Measurements from ENCODE around the gene ABLIM1.

ABLIM1 gene

DNA sequence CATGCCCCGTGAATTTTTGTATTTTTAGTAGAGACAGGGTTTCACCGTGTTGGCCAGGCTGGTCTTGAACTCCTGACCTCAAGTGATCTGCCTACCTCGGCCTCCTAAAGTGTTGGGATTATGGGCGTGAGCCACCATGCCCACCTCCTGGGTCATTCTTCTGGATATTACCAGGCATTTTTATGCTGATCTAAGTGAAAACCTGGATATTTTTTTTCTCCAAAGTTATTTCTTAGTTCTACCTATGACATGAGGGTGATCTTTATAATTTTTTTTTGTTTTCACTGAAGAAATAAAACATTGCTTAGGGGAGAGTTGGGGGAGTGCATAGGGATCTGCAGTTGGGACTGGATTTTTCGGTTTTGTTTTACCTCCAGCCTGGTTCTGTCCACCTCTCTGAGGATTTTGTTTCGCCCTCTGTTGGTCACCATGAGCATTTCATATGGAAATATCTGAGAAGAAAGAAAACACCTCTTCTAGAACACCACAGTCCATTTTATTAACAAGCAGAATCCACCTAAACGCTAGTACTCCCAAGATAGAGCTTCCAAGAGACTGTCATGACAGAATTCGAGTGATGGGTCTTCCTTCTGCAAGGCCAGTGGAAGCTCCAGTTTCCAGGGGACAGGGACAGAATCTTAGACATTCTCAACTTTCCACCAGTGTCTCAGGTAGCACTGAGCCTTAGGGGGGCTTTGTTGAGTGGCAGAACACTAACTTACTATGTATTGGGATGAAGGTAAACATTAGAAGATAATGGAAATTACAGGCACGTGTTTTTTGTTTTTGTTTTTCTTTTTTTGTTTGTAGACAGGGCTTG is 220.4 kb downstream of the ABLIM1 start:
- no peak for DNase-seq

DNA sequence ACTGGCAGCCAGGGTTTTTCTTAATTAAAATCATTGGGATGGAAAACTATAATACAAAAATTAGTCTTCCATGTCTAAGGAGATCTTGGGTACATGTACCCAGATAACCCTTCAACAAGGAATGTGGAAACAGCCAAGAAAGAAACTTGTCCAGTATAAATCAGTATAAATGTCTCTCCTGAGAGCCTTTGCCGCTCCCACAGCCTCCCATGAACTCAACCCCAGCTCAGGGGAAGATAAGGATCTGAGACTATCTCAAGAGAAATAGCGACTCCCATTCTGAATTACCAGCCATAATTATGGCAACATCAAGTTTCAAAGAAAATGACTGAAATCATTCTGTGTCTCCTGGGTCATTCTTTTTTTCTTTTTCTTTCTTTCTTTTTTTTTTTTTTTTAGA is 221.1 kb downstream of the ABLIM1 start:
- DNase-seq, result no peak

DNA sequence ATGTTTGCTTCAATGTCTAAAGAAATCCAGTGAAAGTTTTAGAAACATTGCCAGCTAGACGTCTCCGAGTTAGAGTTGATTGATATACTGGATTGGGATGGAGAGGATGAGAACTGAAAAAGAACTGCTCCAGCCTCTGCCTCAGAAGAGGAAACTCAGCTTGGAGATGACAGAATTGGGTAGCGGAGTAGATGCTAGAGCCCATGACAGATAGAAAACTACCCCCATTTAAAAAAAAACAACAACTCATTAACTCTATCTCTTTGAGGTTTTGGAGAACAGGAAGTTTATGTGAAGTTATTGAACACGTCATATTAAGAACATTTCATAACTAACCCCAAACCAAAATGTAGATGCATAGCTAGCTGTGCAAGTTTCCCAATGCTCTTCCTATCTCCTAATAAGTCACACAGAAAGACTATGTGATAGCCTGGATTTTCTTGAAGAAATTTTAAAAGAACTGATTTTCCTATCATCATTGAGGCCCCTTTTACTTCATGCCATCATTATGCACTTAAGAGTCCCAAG is 225.4 kb downstream of the ABLIM1 start:
- no peak for DNase-seq

DNA sequence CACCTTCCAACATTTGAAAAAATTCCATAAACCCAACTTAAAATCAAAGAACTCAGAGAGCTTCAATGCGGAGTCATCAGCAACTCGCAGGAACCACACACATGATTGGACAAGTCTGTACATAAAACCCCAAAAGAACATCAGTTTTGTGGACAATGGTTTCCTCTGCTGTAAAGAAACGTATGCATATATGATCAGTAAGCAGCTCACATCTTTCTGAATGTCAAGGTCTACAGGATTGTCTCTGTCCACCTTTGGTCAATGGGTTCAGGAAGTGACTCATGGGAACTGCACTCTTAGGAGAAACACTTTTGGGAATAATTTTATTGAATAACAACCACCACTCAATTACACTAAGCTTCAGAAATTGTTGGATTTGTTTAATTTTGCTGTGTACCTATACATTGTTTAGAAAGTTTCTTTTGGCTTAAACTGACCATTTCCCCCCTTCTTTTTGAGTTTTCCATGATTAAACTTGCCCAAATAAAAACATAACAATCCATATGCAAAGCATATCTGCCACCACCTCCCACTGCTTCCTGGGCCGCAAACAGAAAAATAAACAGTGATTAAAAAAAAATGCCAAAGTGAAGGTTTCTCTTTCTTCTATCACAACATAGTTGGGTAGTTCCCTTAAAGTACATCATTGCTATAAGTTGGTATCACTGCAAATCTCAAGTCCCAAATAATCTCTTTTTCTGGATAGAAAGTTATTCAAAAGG is 226.5 kb downstream of the ABLIM1 start:
- DNase-seq, result no peak

DNA sequence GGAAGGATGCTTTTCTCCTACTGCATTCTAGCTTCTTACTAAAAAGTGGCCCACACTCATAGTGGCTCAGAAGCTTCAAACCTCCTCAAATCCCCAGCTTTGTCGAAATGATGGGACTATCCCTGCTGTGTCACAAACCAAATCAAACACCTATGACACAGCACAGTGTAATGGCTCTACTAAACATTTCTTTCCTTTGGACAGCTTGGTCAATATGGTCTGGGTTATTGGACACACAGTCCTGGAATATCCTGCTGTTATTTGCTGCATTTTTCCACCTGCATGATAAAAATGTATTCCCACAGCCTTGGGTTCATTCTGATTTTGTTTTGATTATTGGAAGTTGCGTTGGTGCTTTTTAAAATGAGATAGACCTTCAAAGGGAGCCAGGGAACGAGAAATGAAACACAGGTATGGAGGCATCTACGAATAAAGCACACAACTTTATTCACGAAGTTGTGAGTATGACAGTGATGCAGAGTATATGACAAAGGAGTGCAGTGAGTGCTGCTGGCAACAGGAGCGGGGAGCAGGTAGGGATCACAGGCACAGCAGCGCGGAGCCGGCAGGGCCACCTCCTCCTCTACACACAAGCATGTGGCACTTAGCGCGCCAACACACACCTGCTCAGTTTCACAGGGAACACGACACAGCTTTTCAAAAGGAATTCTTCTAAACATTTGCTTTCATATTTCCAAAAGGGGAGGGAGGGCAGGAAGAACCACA is 227.2 kb downstream of the ABLIM1 start:
- DNase-seq, result no peak

DNA sequence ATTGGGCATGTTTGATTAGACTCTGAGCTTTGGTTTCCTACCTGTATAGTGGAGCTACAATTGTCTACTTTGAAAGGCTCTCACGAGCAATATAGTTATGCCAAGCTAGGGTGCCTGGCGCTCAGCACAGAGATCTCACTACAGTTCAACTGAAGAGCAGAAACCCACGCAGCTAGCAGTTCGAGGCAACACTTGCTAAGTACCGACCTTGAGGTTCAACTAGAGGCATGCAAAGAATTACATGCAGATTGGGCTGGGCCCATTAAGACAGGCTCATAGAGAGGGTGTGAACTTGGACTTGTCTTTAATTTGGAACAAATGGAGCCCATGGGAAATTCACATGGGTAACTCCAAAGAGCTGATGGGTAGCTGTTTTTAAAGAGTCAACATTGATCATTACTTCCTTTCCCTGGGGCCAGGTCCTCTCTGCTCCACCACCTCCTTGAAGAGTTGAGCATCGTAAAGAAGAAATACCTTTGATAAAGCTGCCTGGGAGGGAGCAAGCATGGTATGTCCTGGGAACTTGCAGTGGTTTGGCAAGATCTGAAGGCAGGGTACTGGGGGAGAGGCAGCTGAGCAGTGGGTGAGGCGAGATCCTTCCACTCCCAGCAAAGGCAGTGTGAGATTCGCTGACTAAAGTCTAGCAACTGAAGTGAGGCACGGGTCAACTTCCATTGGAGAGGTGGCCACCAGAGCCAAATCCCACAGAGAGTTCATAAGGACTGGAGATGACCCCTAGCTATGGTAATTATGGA is 228.3 kb downstream of the ABLIM1 start:
- DNase-seq, result no peak

DNA sequence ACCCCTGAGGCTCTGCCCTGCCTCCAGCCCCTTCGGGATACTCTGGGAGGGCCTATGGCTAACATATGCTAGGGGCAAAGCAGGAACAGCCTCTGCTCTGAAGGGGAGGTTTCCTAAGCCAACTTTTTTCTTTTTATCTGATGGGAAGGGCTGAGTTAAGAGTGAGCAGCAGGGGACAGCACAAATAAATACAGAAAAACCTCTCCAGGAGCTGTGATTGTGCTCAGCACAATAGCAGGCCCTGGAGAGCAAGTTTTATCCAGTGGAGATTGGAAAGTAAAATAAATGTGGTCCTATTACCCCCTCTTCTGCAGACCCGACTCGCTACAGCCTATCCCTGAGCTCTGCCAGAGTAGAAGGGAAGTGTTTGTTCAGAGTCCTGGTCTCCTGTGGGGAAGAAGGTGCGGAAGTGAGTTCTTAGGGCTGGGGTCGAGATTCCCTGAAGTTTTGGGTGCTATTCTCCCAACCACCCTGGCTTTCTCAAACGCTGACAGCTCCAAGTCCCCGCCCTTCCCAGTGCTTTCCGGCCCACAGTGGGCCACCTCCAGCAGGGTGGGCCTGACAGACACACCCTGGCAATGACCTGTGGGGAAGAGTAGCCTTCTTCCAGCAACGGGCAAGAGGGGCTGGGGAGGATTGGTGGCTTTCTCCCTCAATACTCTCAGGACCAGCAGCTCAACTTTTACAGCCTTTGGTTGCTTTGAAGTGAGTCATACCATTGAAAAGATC is 230.8 kb downstream of the ABLIM1 start:
- DNase-seq, result no peak

DNA sequence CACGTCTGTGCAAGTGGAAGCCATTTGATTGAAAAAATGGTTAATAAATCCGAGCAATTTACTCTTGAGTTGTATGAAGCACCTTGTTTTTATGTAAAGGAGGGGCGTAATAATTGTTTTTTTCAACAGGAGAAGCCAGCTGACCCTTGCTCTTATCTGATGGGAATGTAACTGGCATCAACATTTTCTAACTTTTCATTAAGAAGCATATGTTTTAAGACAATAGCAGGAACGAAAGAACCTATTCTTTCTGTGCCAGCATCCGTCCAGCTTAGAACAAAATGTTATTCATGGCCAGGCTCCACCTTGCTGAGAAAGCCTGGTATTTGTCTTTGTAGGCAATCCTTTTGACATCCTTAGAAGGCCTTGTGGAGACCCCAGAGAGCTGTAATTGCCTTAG is 231.6 kb downstream of the ABLIM1 start:
- no peak for DNase-seq

DNA sequence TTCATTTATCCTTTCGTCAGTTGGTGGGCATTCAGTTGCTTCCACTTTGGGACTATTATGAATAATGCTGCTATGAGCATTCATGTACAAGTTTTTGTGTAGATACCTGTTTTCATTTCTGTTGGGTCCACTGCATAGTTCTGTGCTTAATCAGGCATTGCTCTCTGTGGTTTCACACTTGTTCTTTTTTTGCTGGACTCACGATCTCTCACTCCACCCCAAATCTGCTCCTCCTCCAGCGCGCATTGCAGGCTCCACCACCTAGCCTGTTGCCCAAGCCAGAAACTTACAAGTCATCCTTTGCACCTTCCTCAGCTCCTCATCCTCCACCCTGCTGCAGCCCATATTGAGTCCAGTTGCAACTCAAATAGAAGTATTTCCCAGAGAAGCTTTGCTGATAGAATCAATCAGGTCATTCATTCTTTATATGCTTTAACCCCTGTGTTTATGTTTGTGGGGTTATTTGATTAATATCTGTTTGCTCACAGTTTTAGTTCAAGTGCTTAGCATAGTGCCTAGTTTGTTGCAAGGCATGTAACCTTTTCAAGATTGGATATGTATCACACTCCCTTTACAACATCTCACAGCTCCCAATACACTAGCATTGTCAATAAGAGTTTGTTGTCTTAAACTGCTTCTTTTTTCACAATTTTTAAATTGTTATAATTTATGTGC is 237.1 kb downstream of the ABLIM1 start:
- no peak for DNase-seq

DNA sequence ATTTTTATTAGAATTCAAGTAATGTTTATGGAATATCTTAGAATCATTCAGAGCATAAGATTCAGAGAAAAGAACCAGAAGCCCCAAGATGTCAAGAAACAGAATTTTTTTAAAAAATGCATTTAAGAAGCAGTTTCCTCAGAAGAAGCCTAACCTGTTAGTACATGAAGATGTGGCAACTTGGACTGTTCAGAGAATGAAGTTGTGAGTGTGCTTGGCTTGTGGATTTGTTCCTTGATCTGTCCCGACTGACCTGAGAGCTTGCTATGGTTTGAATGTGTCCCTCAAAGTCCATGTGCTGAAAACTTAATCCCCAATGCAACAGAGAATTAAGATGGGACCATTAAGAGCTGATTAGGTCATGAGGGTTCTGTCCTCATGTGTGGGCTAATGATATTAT is 240.0 kb downstream of the ABLIM1 start:
- DNase-seq, result no peak

DNA sequence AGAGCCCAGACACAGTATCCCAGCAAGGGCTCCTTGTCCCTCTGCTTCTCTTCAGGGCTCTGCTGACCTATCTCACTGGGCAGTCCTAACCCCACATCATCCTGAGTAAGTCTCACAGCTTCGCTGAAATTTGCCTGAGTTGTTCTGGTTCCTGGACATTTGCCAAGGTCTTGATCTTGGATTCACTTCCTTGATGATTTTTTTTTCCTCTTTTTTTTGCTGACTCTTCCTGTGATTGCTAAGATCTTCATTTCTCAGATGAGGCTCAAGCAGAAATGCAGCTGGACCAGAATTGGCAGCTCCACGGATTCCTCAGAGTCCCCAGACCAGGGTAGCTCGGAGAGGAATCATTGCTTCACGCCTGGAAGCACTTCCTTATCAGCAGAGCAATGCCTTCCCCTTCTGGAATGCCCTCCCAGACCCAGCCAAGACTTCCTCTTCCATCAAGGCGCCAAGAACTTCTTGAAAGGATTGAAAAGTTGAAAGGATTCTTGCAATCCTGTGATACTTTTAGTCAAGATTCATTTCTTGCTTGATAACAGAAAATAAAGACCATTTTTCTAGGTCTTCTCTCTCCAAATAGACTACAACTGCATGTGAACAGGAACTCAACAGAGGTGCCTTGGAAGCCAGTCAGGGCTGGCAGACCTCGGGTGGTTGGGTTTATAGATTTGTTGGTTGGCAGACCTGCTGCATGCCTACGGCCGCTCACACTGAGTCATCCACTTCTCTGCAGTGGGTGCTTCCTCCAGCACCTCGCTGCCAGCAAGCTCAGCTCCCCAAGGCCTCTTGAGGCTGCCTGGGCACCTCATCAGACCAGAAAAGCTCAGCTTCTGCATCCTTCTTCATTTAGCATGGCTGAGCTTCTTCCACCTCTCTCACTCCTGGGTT is 244.9 kb downstream of the ABLIM1 start:
- no peak for DNase-seq

DNA sequence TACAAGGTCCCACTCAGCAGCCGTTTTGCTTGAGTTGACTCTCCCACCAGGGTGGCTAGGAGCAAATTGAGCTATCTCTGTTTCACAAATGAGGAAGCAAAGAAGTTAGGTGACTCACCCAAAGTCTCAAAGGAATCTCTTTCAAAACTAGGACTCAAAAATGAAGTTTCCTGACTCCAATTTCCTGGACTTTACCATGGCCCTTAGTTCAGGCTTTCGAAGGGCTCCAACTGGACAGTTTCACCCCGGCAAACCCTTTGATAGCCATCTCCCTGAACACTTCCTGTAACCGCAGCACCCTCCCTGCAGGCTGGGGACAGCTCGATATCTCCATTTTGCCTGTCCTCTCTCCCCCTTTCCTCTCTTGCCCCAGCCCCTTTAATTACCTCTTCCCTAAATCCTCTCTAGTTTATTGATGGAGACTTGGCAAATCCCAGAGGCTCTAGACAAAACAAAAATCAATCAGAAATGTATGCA is 249.1 kb downstream of the ABLIM1 start:
- DNase-seq, result no peak

DNA sequence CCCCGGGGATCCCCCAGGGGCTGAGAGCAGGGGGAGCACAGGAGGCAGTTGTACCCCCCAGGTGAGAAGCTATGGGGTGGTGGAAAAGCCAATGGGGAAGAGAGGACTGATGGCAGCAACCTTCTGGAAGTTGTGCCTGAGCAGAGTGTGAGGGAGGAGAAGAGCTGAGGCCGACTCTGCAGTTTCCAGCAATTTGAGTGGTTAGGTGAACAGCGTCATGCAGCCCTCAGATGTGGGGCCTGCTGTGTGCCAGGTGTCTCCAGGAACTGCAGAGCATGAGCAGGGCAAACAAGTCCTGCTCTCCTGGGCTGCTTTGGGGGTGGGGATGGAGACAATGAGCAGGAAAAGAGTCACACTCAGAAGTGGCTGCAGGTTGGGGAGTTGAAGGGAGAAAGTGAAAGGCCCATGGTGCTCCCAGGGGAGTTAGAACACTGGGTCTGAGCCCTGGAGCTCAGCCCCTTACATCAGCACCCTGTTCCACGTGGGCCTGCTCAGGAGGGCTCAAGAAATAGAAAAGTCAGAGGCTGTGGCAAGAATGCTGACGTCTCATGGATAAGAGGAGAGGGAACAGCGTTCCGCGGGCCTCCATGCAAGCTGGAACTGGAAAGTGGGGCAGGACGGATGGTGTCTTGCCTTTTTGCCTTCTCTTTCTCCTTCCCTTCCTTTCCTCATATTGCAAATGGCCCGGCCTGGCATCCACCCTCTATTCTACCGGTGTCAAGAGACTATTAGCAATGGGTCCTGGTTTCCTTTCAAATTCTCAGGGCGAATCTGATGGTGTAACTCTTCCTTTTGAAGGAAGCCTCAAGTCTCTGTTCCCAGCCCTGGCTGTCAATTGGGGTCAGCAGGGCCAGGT is 249.7 kb downstream of the ABLIM1 start:
- DNase-seq, result no peak

DNA sequence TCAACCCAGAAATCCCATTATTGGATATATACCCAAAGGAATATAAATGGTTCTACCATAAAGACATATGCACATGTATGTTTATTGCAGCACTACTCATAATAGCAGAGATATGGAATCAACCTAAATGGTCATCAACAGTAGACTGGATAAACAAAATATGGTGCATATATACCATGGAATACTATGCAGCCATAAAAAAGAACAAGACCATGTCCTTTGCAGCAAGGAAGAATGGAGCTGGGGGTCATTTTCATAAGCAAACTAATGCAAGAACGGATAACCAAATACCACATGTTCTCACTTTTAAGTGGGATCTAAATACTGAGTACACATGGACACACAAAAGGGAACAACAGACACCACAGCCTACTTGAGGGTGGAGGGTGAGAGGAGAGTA is 251.6 kb downstream of the ABLIM1 start:
- DNase-seq, result no peak

DNA sequence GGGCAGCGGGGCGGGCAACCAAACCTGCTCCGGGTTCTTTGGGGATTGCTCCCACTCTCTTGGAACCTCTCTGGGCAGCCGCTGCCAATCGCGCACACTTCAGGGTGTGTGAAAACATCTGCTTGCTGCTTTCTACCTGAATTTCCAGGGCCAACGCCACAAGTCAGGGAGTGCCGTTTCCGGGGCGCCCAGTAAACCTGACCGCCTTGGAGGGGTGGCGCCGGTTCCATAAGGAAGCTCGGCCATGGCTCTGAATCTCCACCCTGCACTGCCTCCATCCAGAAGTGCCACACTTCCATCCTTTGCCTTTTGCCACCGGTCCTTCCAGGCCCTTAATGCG is 253.1 kb downstream of the ABLIM1 start:
- DNase-seq, result no peak

DNA sequence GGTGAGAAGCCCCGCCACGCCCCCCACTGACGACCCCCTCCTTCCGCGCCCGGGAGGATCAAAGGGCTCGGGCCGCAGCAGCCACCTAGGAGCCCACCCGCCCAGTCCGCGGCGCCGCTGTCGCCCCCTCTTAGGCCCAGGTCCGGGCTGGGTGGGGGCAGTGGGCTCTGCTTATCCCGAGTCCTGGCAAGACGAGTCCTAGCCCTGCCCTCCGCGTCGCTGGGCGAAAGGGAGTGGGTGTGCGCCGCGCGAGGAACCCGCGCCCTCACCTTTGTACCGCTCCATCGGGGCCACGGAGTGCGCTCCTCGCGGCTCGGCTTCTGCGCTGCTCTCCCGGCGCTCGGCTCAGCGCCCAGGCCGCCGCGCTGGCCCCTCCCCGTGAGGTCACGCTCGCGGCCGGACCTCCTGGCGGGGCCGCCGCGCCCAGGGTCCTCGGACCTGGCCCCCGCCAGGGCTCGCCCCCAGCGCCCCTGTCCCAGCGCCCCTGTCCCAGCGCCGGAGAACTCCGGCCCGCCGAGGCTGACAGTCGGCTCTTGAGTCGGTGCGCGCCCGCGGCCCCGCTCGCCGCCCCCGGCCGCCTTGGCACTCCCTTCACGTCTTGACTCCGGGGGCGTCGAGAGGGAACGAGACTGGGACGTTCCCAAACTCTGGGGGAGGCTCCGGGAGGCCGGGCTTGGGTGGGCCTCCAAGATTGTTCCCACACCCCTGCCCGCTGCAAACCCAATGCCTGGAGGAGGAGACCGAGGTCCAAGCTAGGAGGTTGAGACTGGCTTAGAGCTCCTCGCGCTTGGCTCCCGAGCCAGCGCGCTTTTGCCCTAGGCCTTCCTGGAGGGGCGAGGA is 253.7 kb downstream of the ABLIM1 start, which contains the start of gene AFAP1L2:
TSS of gene AFAP1L2 (minus strand) at position 332 of the 840 bp plus-strand sequence. CDS start at position 285, 47 bp downstream.
- DNase-seq, result no peak

DNA sequence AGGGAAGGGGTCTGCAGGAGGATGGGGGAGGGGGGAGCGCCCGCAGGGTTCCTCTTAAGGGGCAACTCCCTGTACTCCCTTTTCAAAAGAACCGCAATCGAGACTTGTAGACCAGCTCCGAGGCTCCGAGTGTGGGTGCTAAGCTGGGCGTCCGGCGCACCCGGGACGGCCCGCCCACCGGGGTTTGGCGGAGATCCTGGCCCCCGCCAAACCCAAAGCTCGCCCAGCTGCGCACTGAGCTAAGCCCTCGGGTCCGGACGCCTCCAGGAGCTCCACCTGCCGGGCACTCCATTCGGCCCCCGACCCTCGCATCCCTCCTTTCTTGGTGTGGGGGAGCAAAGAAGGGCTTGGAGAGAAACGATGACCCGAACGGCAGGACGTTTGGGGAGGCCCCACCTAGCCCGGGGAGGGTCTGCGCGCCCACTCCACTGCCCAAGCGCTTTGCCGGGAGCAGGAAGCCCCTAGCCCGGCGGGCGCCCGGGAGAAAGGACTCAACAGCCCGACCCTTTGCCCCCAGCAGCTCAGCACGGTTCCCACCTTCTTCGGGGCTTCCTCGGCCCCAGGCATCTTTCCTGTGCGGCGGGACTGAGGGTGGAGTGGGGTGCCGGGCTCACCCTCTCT is 254.4 kb downstream of the ABLIM1 start:
- no peak for DNase-seq
